Measurements from ENCODE around the gene PANK1. TPM values are rescaled to one million over a fixed set of nuclear protein-coding genes. Genes with fewer than 3 reads are reported as not detected.

The PANK1 gene
- total RNA-seq, 2 experiments from 2014 or later: 2.3 to 3.9 TPM

DNA sequence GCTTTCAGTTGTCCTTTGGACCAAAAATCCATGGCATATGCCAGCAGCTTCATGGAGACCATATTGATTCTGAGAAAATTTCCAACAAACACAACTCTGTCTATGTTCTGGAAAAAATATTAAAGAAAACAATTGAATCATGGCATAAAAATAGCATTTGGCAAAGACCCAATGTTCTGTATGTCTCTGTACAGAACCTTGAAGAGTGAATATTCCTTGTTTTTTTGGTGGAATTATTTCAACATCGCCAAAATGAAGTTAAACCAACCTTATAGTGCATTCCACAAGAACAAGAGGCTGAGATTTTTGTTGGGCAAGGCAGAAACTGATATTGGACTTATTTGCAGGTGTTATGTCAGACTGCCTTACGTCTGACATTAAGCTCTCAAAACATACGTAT, 56.4 kb downstream of the PANK1 start:
- Mint-ChIP-seq H3K4me3 (no peak overlapping the region), H3K9me3 (no peaks in the 10 kb centered on the region), H3K27me3 (peaks cover under 1% of the 10 kb centered on the region), H3K4me1 (ENCODE audit: low read depth) (no peaks in the 10 kb centered on the region), H3K36me3 (ENCODE audit: low read depth) (no peaks in the 10 kb centered on the region), H3K27ac (no peak overlapping the region)
- TF ChIP-seq, protein P1, sequence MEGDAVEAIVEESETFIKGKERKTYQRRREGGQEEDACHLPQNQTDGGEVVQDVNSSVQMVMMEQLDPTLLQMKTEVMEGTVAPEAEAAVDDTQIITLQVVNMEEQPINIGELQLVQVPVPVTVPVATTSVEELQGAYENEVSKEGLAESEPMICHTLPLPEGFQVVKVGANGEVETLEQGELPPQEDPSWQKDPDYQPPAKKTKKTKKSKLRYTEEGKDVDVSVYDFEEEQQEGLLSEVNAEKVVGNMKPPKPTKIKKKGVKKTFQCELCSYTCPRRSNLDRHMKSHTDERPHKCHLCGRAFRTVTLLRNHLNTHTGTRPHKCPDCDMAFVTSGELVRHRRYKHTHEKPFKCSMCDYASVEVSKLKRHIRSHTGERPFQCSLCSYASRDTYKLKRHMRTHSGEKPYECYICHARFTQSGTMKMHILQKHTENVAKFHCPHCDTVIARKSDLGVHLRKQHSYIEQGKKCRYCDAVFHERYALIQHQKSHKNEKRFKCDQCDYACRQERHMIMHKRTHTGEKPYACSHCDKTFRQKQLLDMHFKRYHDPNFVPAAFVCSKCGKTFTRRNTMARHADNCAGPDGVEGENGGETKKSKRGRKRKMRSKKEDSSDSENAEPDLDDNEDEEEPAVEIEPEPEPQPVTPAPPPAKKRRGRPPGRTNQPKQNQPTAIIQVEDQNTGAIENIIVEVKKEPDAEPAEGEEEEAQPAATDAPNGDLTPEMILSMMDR (IDR thresholded peaks at IDR 0.05): no peak
- intact Hi-C loops (cut with micrococcal nuclease): no loop called here
- ChIA-PET CTCF (no interaction called here), POLR2A (interaction anchor here (1.2 kb wide), 1 partner anchor 9 kb away, joined by 6 read pairs; no protein-coding TSS in a partner anchor)
- ATAC-seq (no peak), DNase-seq (no peak)

DNA sequence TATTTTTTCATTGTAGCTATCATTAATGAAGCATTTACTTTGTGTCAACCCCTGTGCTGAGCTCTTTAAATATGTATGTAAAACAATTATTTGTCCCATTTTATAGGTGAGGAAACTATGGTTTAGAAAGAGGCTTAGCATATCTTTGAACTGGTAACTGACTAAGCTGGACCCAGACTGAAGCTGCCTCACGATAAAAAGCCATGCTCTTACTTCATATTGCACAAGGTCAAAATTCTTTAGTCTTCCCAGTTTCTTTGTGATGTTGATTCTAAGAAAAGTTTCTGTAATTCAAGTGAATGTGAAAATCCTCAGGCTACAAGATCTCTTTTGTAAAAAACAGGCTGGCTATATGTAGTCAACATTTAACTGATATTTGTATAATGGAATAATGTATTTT, 63.0 kb downstream of the PANK1 start:
- H3K4me1 Mint-ChIP-seq (ENCODE audit: low read depth): no peaks in the 10 kb centered on the region
- no peak for DNase-seq
- CTCF ChIA-PET: interaction anchor here (1.0 kb wide), 1 partner anchor 21 kb away, joined by 3 read pairs; no protein-coding TSS in a partner anchor
- TF ChIP-seq, protein P1 (IDR thresholded peaks at IDR 0.05): no peak
- H3K27ac Mint-ChIP-seq: no peak overlapping the region
- POLR2A ChIA-PET: no interaction called here
- no peaks in the 10 kb centered on the region for H3K9me3 Mint-ChIP-seq
- H3K36me3 Mint-ChIP-seq (ENCODE audit: low read depth): no peaks in the 10 kb centered on the region
- intact Hi-C loops (cut with micrococcal nuclease): no loop called here
- ATAC-seq: no peak
- no peak overlapping the region for H3K4me3 Mint-ChIP-seq
- H3K27me3 Mint-ChIP-seq: peaks cover 2% of the 10 kb centered on the region

DNA sequence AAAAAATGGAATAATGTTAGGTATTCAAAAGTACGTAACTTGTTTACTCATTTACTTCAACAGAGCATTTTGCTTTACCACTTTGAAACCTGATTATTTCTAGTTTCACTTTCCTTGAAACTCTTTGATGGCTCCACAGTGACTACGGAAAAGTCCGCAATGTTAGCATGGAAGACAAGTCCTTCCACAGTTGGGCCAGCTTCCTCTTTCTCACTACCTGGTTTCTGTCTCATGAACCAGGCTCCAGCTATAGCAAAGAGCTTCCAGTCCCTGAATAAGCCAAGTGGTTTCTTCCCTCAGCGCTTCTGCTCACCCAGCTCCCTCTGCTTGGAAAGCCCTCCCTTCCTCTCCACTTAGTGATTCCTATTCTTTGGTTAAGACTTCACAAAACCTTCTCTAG, 64.8 kb downstream of the PANK1 start:
- Mint-ChIP-seq H3K27me3 (peaks cover 2% of the 10 kb centered on the region), H3K36me3 (ENCODE audit: low read depth) (no peaks in the 10 kb centered on the region), H3K9me3 (no peaks in the 10 kb centered on the region), H3K4me1 (ENCODE audit: low read depth) (no peaks in the 10 kb centered on the region), H3K27ac (no peak overlapping the region), H3K4me3 (no peak overlapping the region)
- intact Hi-C loops (cut with micrococcal nuclease): no loop called here
- CTCF ChIA-PET: interaction anchor here (0.5 kb wide), 1 partner anchor 157 kb away, joined by 3 read pairs; no protein-coding TSS in a partner anchor
- ATAC-seq: no peak
- TF ChIP-seq, protein P1 (IDR thresholded peaks at IDR 0.05): no peak
- POLR2A ChIA-PET: interaction anchor here (0.7 to 1.5 kb wide), 3 partner anchors 9 to 179 kb away, joined by 3 to 6 read pairs (median 3); no protein-coding TSS in a partner anchor
- no peak for DNase-seq

DNA sequence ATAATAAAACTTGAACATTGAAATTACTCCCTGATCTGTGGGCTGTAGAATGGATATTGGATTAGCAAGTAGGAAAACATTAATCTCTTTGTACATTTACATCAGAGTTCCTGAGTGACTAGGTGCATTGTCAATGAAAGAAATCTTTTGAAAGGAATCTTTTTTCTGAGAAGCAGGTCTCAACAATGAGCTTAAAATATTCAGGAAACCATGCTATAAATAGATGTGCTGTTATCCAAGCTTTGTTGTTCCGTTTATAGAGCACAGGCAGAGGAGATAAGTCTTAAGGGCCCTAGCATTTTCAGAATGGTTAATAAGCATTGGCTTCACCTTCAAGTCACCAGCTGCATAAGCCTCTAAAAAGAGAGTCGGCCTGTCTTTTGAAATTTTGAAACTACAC, 68.3 kb downstream of the PANK1 start:
- DNase-seq: no peak
- no peaks in the 10 kb centered on the region for H3K4me1 Mint-ChIP-seq (ENCODE audit: low read depth)
- peaks cover 1% of the 10 kb centered on the region for H3K27me3 Mint-ChIP-seq
- CTCF ChIA-PET: no interaction called here
- TF ChIP-seq, protein P1 (IDR thresholded peaks at IDR 0.05): no peak
- intact Hi-C loops (cut with micrococcal nuclease): no loop called here
- no peaks in the 10 kb centered on the region for H3K9me3 Mint-ChIP-seq
- H3K4me3 Mint-ChIP-seq: no peak overlapping the region
- POLR2A ChIA-PET: no interaction called here
- ATAC-seq: no peak
- no peaks in the 10 kb centered on the region for H3K36me3 Mint-ChIP-seq (ENCODE audit: low read depth)
- H3K27ac Mint-ChIP-seq: no peak overlapping the region

DNA sequence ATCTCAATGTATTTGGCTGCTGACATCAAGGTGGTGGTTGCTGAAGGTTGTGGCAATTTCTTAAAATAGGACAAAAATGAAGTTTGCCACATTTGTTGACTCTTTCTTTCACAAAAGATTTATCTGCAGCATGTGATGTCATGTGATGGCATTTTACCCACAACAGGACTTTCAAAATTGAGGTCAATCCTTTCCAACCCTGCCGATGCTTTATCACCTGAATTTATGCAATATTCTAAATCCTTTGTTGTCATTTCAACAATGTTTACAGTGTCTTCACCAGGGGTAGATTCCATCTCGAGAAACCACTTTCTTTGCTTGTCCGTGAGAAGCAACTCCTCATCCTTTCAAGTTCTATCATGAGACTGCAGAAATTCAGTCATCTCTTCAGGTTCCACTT, 69.0 kb downstream of the PANK1 start:
- ChIA-PET CTCF (no interaction called here), POLR2A (no interaction called here)
- DNase-seq (no peak), ATAC-seq (no peak)
- intact Hi-C loops (cut with micrococcal nuclease): no loop called here
- no peaks in the 10 kb centered on the region for H3K36me3 Mint-ChIP-seq (ENCODE audit: low read depth)
- no peak overlapping the region for H3K4me3 Mint-ChIP-seq
- H3K9me3 Mint-ChIP-seq: no peaks in the 10 kb centered on the region
- no peak overlapping the region for H3K27ac Mint-ChIP-seq
- no peaks in the 10 kb centered on the region for H3K4me1 Mint-ChIP-seq (ENCODE audit: low read depth)
- TF ChIP-seq, protein P1 (IDR thresholded peaks at IDR 0.05): no peak
- H3K27me3 Mint-ChIP-seq: peaks cover 1% of the 10 kb centered on the region
